HEK293 (cell line): ENCODE data around the gene PTGES2.
A peak's percentile ranks its signal among the peaks of the same experiment; 100 is the strongest.

Experiments used
- CTCF ChIA-PET: fragments of 350-600 bp; formaldehyde crosslinking; extraction: SDS; loops from one replicate; lab custom pipeline; 2021; ENCODE audit warnings: antibody characterized with exemption; lab: Yijun Ruan, JAX
- POLR2A ChIA-PET: fragments of 300-600 bp; formaldehyde crosslinking; extraction: SDS; loops from one replicate; lab custom pipeline; 2020; ENCODE audit warnings: antibody characterized with exemption, inconsistent platforms; lab: Yijun Ruan, JAX
- H3K27ac ChIP-seq: fragments of 200-500 bp; sonication (Bioruptor generic); 2 replicates; pipeline ENCODE4 v1.5.1; 2014; ENCODE audit warnings: low read depth, low read length, control low read depth, inconsistent platforms; ENCODE audit errors: extremely low read depth
- H3K36me3 ChIP-seq, 2 experiments: fragments of 200-500 bp in 1 of 2; sonication (Bioruptor generic) in 1 of 2; 1 replicate in 1 of 2; 2 replicates in 1 of 2; pipeline ENCODE4 v1.5.1; 2014 to 2017; ENCODE audit warnings: inconsistent platforms in 2 of 2, low read length in 2 of 2; ENCODE audit not compliant: control insufficient read depth in 2 of 2, insufficient read depth in 1 of 2
- H3K4me1 ChIP-seq: fragments of 200-500 bp; sonication (Bioruptor generic); 2 replicates; pipeline ENCODE4 v1.5.1; 2014; ENCODE audit warnings: mild to moderate bottlenecking, low read length, inconsistent platforms; ENCODE audit not compliant: control insufficient read depth, insufficient read depth
- H3K4me3 ChIP-seq: 2 replicates; pipeline ENCODE4 v1.5.1; 2011; ENCODE audit warnings: low read depth, mild to moderate bottlenecking, control low read depth, low read length, moderate library complexity
- H3K9me3 ChIP-seq: fragments of 200-500 bp; sonication (Bioruptor generic); 2 replicates; pipeline ENCODE4 v1.5.1; 2014; ENCODE audit warnings: low read depth, low read length, inconsistent platforms; ENCODE audit not compliant: control insufficient read depth, insufficient read depth
- CTCF ChIP-seq: fragments of 450-650 bp; formaldehyde crosslinking; IDR thresholded peaks from 2 replicates; pipeline ENCODE4 v1.5.1; 2016; ENCODE audit warnings: missing biosample characterization, missing genetic modification characterization
- HIC1 ChIP-seq: fragments of 450-650 bp; formaldehyde crosslinking; IDR thresholded peaks from 2 replicates; pipeline ENCODE4 v1.5.1; 2016; ENCODE audit warnings: missing biosample characterization, missing genetic modification characterization
- KLF9 ChIP-seq: fragments of 450-650 bp; formaldehyde crosslinking; IDR thresholded peaks from 2 replicates; pipeline ENCODE4 v1.5.1; 2016; ENCODE audit warnings: missing biosample characterization, missing genetic modification characterization, low read depth
- OVOL3 ChIP-seq: fragments of 450-650 bp; formaldehyde crosslinking; IDR thresholded peaks from 2 replicates; pipeline ENCODE4 v1.5.1; 2016; ENCODE audit warnings: missing biosample characterization, missing genetic modification characterization
- REST ChIP-seq: fragments of 450-650 bp; formaldehyde crosslinking; IDR thresholded peaks from 2 replicates; pipeline ENCODE4 v1.5.1; 2016; ENCODE audit warnings: missing biosample characterization, missing genetic modification characterization
- SALL2 ChIP-seq: fragments of 450-650 bp; formaldehyde crosslinking; IDR thresholded peaks from 2 replicates; pipeline ENCODE4 v1.5.0; 2017; ENCODE audit warnings: missing biosample characterization, mild to moderate bottlenecking, missing genetic modification characterization, borderline replicate concordance
- SCRT1 ChIP-seq: fragments of 450-650 bp; formaldehyde crosslinking; IDR thresholded peaks from 2 replicates; pipeline ENCODE4 v1.5.1; 2016; ENCODE audit warnings: missing biosample characterization, missing genetic modification characterization, borderline replicate concordance
- SETDB1 ChIP-seq: IDR thresholded peaks from one replicate; pipeline ENCODE4 v1.6.1; 2017; ENCODE audit warnings: mild to moderate bottlenecking, low read length, moderate library complexity, mixed read lengths; ENCODE audit not compliant: insufficient read length
- SP3 ChIP-seq: fragments of 450-650 bp; formaldehyde crosslinking; IDR thresholded peaks from 2 replicates; pipeline ENCODE4 v1.5.1; 2016; ENCODE audit warnings: missing biosample characterization, missing genetic modification characterization
- WT1 ChIP-seq: fragments of 450-650 bp; formaldehyde crosslinking; IDR thresholded peaks from 2 replicates; pipeline ENCODE4 v1.5.1; 2016; ENCODE audit warnings: missing biosample characterization, missing genetic modification characterization
- ZFP69B ChIP-seq: fragments of 450-650 bp; formaldehyde crosslinking; IDR thresholded peaks from 2 replicates; pipeline ENCODE4 v1.5.1; 2016; ENCODE audit warnings: missing biosample characterization, missing genetic modification characterization
- ZNF112 ChIP-seq: fragments of 450-650 bp; formaldehyde crosslinking; IDR thresholded peaks from 2 replicates; pipeline ENCODE4 v1.5.0; 2017; ENCODE audit warnings: missing biosample characterization, missing genetic modification characterization
- ZNF121 ChIP-seq: fragments of 450-650 bp; formaldehyde crosslinking; IDR thresholded peaks from 2 replicates; pipeline ENCODE4 v1.5.1; 2016; ENCODE audit warnings: missing biosample characterization, missing genetic modification characterization
- ZNF174 ChIP-seq: fragments of 450-650 bp; formaldehyde crosslinking; IDR thresholded peaks from 2 replicates; pipeline ENCODE4 v1.5.0; 2017; ENCODE audit warnings: missing biosample characterization, mild to moderate bottlenecking, missing genetic modification characterization
- ZNF202 ChIP-seq: fragments of 450-650 bp; formaldehyde crosslinking; IDR thresholded peaks from 2 replicates; pipeline ENCODE4 v1.5.1; 2016; ENCODE audit warnings: missing biosample characterization, missing genetic modification characterization, borderline replicate concordance
- ZNF223 ChIP-seq: fragments of 450-650 bp; formaldehyde crosslinking; IDR thresholded peaks from 2 replicates; pipeline ENCODE4 v1.5.1; 2016; ENCODE audit warnings: missing biosample characterization, missing genetic modification characterization
- ZNF23 ChIP-seq: fragments of 450-650 bp; formaldehyde crosslinking; IDR thresholded peaks from 2 replicates; pipeline ENCODE4 v1.5.1; 2016; ENCODE audit warnings: missing biosample characterization, missing genetic modification characterization, borderline replicate concordance
- ZNF248 ChIP-seq: fragments of 450-650 bp; formaldehyde crosslinking; IDR thresholded peaks from 2 replicates; pipeline ENCODE4 v1.5.1; 2017; ENCODE audit warnings: missing biosample characterization, missing genetic modification characterization
- ZNF280C ChIP-seq: fragments of 450-650 bp; formaldehyde crosslinking; IDR thresholded peaks from 2 replicates; pipeline ENCODE4 v1.5.1; 2016; ENCODE audit warnings: missing biosample characterization, missing genetic modification characterization
- ZNF302 ChIP-seq: fragments of 450-650 bp; formaldehyde crosslinking; IDR thresholded peaks from 2 replicates; pipeline ENCODE4 v1.5.1; 2016; ENCODE audit warnings: missing biosample characterization, missing genetic modification characterization, low read depth
- ZNF398 ChIP-seq: fragments of 450-650 bp; formaldehyde crosslinking; IDR thresholded peaks from 2 replicates; pipeline ENCODE4 v1.5.1; 2017; ENCODE audit warnings: missing biosample characterization, missing genetic modification characterization
- ZNF433 ChIP-seq: fragments of 450-650 bp; formaldehyde crosslinking; IDR thresholded peaks from 2 replicates; pipeline ENCODE4 v1.5.1; 2016; ENCODE audit warnings: missing biosample characterization, missing genetic modification characterization, low read depth
- ZNF555 ChIP-seq: fragments of 450-650 bp; formaldehyde crosslinking; conservative IDR thresholded peaks from 2 replicates; pipeline ENCODE4 v1.5.1; 2017; ENCODE audit warnings: missing biosample characterization, mild to moderate bottlenecking, missing genetic modification characterization, inconsistent platforms
- ZNF785 ChIP-seq: fragments of 450-650 bp; formaldehyde crosslinking; IDR thresholded peaks from 2 replicates; pipeline ENCODE4 v1.5.1; 2016; ENCODE audit warnings: missing biosample characterization, missing genetic modification characterization
- ZNF843 ChIP-seq: fragments of 450-650 bp; formaldehyde crosslinking; IDR thresholded peaks from 2 replicates; pipeline ENCODE4 v1.5.1; 2016; ENCODE audit warnings: missing biosample characterization, missing genetic modification characterization

The PTGES2 gene

GRCh38 chr9:128103589-128103962 is 24.0 kb downstream of the PTGES2 start (continued):
- TF ChIP-seq REST (no peak), HIC1 (no peak), ZNF398 (no peak), CTCF (tag by site-specific recombination) (0 out of 2 replicates have a peak, but pooled peaks have one; percentile 33), ZNF555 (tag by site-specific recombination) (no peak)

- Histone ChIP-seq H3K27ac (no peak overlapping the region), H3K9me3 (no peaks in the 10 kb centered on the region), H3K4me3 (no peak overlapping the region), H3K36me3 (peaks cover 0 to 68% of the 10 kb centered on the region in 2 experiments; a peak in 2 of 3 replicates), H3K4me1 (no peaks in the 10 kb centered on the region)
- no peak for TF ChIP-seq ZNF223 (tag by site-specific recombination)
- no peak for TF ChIP-seq SALL2 (tag by site-specific recombination)
- TF ChIP-seq WT1 (tag by site-specific recombination), result no peak
- TF ChIP-seq ZNF23 (tag by site-specific recombination), result no peak
- TF ChIP-seq ZNF202, result no peak
- TF ChIP-seq ZNF843, result no peak
- no peak for TF ChIP-seq OVOL3 (tag by site-specific recombination)
- no peak for TF ChIP-seq SCRT1
- TF ChIP-seq ZNF174 (tag by site-specific recombination), result no peak
- TF ChIP-seq SP3 (tag by site-specific recombination), result no peak
- no peak for TF ChIP-seq SETDB1
- no peak for TF ChIP-seq ZNF280C
- no peak for TF ChIP-seq ZNF248
- no peak for TF ChIP-seq ZNF433 (tag by site-specific recombination)
- TF ChIP-seq ZNF121 (tag by site-specific recombination), result no peak
- no peak for TF ChIP-seq ZFP69B
- no peak for TF ChIP-seq KLF9 (tag by site-specific recombination)
- TF ChIP-seq ZNF785, result no peak
- no peak for TF ChIP-seq ZNF112
- no peak for TF ChIP-seq ZNF302
- ChIA-PET CTCF (interaction anchor here (0.9 to 8.0 kb wide), 2 partner anchors 14 to 160 kb away, joined by 5 to 88 read pairs; no protein-coding TSS in a partner anchor), POLR2A (no interaction called here)
Measured at GRCh38 chr9:128102861-128103588, 24.5 kb downstream of the PTGES2 start.
